Parathyroid adenoma (tissue), 2 donors: ENCODE data around the gene UHRF1.

ENCODE experiments used
- H2AFZ ChIP-seq: fragments of 300-600 bp; sonication (generic); one replicate; pipeline ENCODE4 v1.7.0; 2017; ENCODE audit warnings: antibody characterized with exemption, mild to moderate bottlenecking
- H3K27ac ChIP-seq: fragments of 300-600 bp; sonication (generic); one replicate; pipeline ENCODE4 v1.7.0; 2017
- H3K27me3 ChIP-seq: fragments of 300-600 bp; sonication (generic); one replicate; pipeline ENCODE4 v1.7.0; 2017; ENCODE audit warnings: low read length; ENCODE audit not compliant: control insufficient read depth, insufficient read depth
- H3K36me3 ChIP-seq: fragments of 300-600 bp; sonication (generic); one replicate; pipeline ENCODE4 v1.7.0; 2017; ENCODE audit warnings: low read length; ENCODE audit not compliant: control insufficient read depth, insufficient read depth
- H3K4me1 ChIP-seq: fragments of 300-600 bp; sonication (generic); one replicate; pipeline ENCODE4 v1.7.0; 2017; ENCODE audit warnings: control low read depth
- H3K4me2 ChIP-seq: fragments of 300-600 bp; sonication (generic); one replicate; pipeline ENCODE4 v1.7.0; 2017; ENCODE audit warnings: low read length
- H3K4me3 ChIP-seq: fragments of 300-600 bp; sonication (generic); one replicate; pipeline ENCODE4 v1.7.0; 2017; ENCODE audit warnings: low read depth, low read length
- H3K79me2 ChIP-seq: fragments of 300-600 bp; sonication (generic); one replicate; pipeline ENCODE4 v1.7.0; 2017; ENCODE audit warnings: control low read depth
- H3K9ac ChIP-seq: fragments of 300-600 bp; sonication (generic); one replicate; pipeline ENCODE4 v1.7.0; 2017; ENCODE audit warnings: mild to moderate bottlenecking
- H3K9me3 ChIP-seq: fragments of 300-600 bp; sonication (generic); one replicate; pipeline ENCODE4 v1.7.0; 2017; ENCODE audit warnings: low read length; ENCODE audit not compliant: control insufficient read depth
- CTCF ChIP-seq: fragments of 300-600 bp; sonication (generic); IDR thresholded peaks from one replicate; pipeline ENCODE4 v1.7.0; 2017; ENCODE audit warnings: antibody characterized with exemption, mild to moderate bottlenecking
- donor health status: primary hyperparathyroidism.

The UHRF1 gene

GRCh38 chr19:4923276-4923747, 14.0 kb downstream of the UHRF1 start:
- no peak overlapping the region for H3K4me2 ChIP-seq
- H3K9me3 ChIP-seq, result no peaks in the 10 kb centered on the region
- H3K79me2 ChIP-seq, result no peaks in the 10 kb centered on the region
- no peak overlapping the region for H3K27ac ChIP-seq
- H3K4me3 ChIP-seq, result no peak overlapping the region
- no peaks in the 10 kb centered on the region for H3K27me3 ChIP-seq
- no peak for TF ChIP-seq CTCF
- no peak overlapping the region for H2AFZ ChIP-seq
- H3K9ac ChIP-seq, result no peak overlapping the region
- no peaks in the 10 kb centered on the region for H3K36me3 ChIP-seq
- no peaks in the 10 kb centered on the region for H3K4me1 ChIP-seq

GRCh38 chr19:4929186-4929585, 19.9 kb downstream of the UHRF1 start:
- no peak overlapping the region for H3K4me2 ChIP-seq
- no peak overlapping the region for H3K27ac ChIP-seq
- TF ChIP-seq CTCF, result no peak
- H3K79me2 ChIP-seq, result no peaks in the 10 kb centered on the region
- no peak overlapping the region for H2AFZ ChIP-seq
- no peaks in the 10 kb centered on the region for H3K9me3 ChIP-seq
- H3K9ac ChIP-seq, result no peak overlapping the region
- H3K4me3 ChIP-seq, result no peak overlapping the region
- no peaks in the 10 kb centered on the region for H3K36me3 ChIP-seq
- H3K27me3 ChIP-seq, result no peaks in the 10 kb centered on the region
- no peaks in the 10 kb centered on the region for H3K4me1 ChIP-seq

GRCh38 chr19:4930664-4931063, 21.4 kb downstream of the UHRF1 start:
- no peaks in the 10 kb centered on the region for H3K79me2 ChIP-seq
- H3K27me3 ChIP-seq, result no peaks in the 10 kb centered on the region
- no peak overlapping the region for H3K4me3 ChIP-seq
- no peak overlapping the region for H3K27ac ChIP-seq
- no peaks in the 10 kb centered on the region for H3K36me3 ChIP-seq
- no peaks in the 10 kb centered on the region for H3K9me3 ChIP-seq
- no peak overlapping the region for H3K9ac ChIP-seq
- TF ChIP-seq CTCF, result no peak
- H3K4me2 ChIP-seq, result no peak overlapping the region
- no peak overlapping the region for H2AFZ ChIP-seq
- no peaks in the 10 kb centered on the region for H3K4me1 ChIP-seq

GRCh38 chr19:4932711-4933110, 23.4 kb downstream of the UHRF1 start:
- no peak overlapping the region for H2AFZ ChIP-seq
- H3K4me1 ChIP-seq, result no peaks in the 10 kb centered on the region
- H3K4me3 ChIP-seq, result no peak overlapping the region
- H3K4me2 ChIP-seq, result no peak overlapping the region
- H3K79me2 ChIP-seq, result no peaks in the 10 kb centered on the region
- no peaks in the 10 kb centered on the region for H3K36me3 ChIP-seq
- no peaks in the 10 kb centered on the region for H3K27me3 ChIP-seq
- TF ChIP-seq CTCF, result no peak
- no peak overlapping the region for H3K9ac ChIP-seq
- no peak overlapping the region for H3K27ac ChIP-seq
- no peaks in the 10 kb centered on the region for H3K9me3 ChIP-seq

- no peak overlapping the region for H3K9ac ChIP-seq
- no peak overlapping the region for H2AFZ ChIP-seq
- H3K27me3 ChIP-seq, result no peaks in the 10 kb centered on the region
- H3K36me3 ChIP-seq, result no peaks in the 10 kb centered on the region
- H3K4me2 ChIP-seq, result no peak overlapping the region
- no peaks in the 10 kb centered on the region for H3K9me3 ChIP-seq
- H3K79me2 ChIP-seq, result no peaks in the 10 kb centered on the region
- no peaks in the 10 kb centered on the region for H3K4me1 ChIP-seq
- no peak overlapping the region for H3K27ac ChIP-seq
- no peak for TF ChIP-seq CTCF
- H3K4me3 ChIP-seq, result no peak overlapping the region
Measured at GRCh38 chr19:4933528-4933927, 24.2 kb downstream of the UHRF1 start.
